Activated T-helper 17 cell treated with anti-CD3 and anti-CD28 coated beads, Interleukin-2, amount 50 U/mL, for 72 hours (primary cell): ENCODE results near the gene GVQW3. TPM values are rescaled to one million over a fixed set of nuclear protein-coding genes. Genes with fewer than 3 reads are reported as not detected.

Experiments used
- ATAC-seq: fragments of 150-1000 bp; cut with Tn5 transposase; replicated peaks from 2 replicates; pipeline ENCODE4 v1.10.0; 2021; ENCODE audit warnings: mild to moderate bottlenecking, moderate library complexity
- H3K27ac Mint-ChIP-seq: one replicate; pipeline ENCODE4 v1.8.0; 2022; ENCODE audit warnings: mixed read lengths
- H3K27me3 Mint-ChIP-seq: one replicate; pipeline ENCODE4 v1.8.0; 2022; ENCODE audit warnings: mixed read lengths
- H3K36me3 Mint-ChIP-seq: one replicate; pipeline ENCODE4 v1.8.0; 2022; ENCODE audit warnings: low read depth, mild to moderate bottlenecking, mixed read lengths
- H3K4me1 Mint-ChIP-seq: one replicate; pipeline ENCODE4 v1.8.0; 2022; ENCODE audit warnings: mixed read lengths
- H3K4me3 Mint-ChIP-seq: one replicate; pipeline ENCODE4 v1.8.0; 2022; ENCODE audit warnings: mild to moderate bottlenecking, mixed read lengths
- H3K9me3 Mint-ChIP-seq: one replicate; pipeline ENCODE4 v1.8.0; 2022; ENCODE audit warnings: mixed read lengths
- total RNA-seq, 2 donors: library from RNA; stranded (reverse); gene quantifications; one replicate each; pipeline ENCODE4 v1.2.3, GENCODE V29; 2022

Gene GVQW3
- total RNA-seq, 2 donors from 2014 or later = 1.6 to 2.5 TPM

DNA sequence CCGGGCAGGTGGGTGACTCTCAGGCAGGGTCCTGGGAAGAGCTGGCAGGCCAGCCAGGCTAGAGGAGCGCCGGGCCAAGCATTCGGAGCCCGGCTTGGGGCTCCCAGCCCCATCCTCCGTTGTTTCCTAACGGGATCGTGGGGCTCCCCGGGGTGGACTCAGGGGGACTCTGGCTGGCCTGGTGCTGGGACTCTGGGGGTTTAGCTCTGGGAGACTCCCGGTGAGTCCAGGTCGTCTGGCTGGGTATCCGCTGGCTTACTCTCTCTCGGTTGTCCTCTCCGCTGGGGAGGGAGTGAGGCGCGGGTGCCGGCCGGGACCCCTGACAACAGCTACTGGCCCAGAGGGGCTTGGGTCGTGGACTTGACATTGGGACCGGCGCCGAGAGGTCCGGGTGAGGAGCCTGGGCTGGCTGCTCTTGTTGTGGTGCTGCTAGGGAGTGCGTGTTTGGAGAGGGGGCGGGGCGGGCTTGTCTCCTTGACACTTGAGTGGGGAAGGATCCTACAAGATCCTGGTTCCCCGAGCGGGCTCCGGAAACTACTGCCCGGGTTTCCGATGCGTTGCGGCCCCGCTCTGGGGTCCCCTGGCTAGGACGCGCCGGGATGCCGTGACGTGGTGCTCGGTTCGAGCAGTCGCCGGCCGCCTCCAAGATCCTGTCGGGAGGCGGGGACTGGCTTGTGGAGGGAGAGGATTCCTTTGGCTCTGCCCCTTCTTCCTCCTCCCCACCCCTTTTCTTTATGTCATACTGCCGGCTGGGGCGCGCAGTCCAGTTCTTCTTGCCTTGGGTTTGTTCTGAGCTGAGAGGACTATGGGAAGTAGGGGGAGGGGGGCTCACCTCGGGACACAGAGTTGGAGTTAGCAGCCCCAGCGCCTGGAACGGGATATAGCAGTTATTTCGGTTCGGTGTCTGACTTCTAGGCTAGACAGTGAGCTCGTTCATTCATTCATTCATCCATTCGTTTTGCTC is 64.3 kb downstream of the GVQW3 start:
- peak; percentile 58 for ATAC-seq
- H3K4me1 Mint-ChIP-seq = peaks cover 19% of the 10 kb centered on the region
- no peaks in the 10 kb centered on the region for H3K9me3 Mint-ChIP-seq
- no peaks in the 10 kb centered on the region for H3K27me3 Mint-ChIP-seq
- peak overlapping the region; percentile 100 for H3K27ac Mint-ChIP-seq
- H3K4me3 Mint-ChIP-seq = peak overlapping the region; percentile 98
- peaks cover 90% of the 10 kb centered on the region for H3K36me3 Mint-ChIP-seq

DNA sequence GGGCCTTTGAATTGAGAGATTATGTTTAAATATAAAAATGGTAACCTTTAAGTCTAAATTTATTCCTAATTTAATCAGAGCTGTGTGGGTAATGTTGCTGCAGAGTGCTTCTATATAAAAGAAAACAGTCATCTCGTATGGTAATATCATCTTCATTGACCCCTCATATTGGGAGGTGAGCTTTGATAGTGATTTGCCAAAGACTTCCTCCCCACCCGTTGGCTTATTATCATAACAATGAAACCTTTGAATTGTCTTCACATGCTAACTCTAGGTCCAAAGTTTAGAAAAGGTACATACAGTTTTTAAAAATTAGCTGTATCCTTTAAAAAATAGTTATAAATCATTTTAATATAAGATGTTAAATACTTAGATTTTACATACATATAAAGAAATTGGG is 67.4 kb downstream of the GVQW3 start:
- H3K27me3 Mint-ChIP-seq = no peaks in the 10 kb centered on the region
- H3K27ac Mint-ChIP-seq = no peak overlapping the region
- peaks cover 14% of the 10 kb centered on the region for H3K4me1 Mint-ChIP-seq
- ATAC-seq = no peak
- peaks cover 96% of the 10 kb centered on the region for H3K36me3 Mint-ChIP-seq
- H3K4me3 Mint-ChIP-seq = no peak overlapping the region
- no peaks in the 10 kb centered on the region for H3K9me3 Mint-ChIP-seq

DNA sequence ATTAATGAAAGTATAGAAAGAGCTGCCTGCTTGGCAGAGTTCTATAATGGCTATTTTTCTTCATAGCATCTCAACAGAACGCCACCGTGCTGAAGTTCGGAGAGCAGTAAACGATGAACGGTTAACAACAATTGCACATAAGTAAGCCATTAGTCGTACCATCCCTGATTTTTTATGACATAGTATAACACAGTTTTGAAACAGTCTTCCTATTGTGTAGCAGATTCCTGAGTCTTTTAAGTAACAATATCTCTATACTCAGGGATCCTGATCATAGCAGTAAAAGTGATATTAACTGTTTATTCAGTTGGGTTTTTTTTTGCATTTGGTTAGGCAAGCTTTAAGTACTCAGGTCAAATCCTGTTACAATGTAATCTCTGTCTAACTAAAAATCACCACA is 72.1 kb downstream of the GVQW3 start:
- Mint-ChIP-seq H3K27me3 (no peaks in the 10 kb centered on the region), H3K27ac (no peak overlapping the region), H3K36me3 (peaks cover 95% of the 10 kb centered on the region), H3K4me3 (no peak overlapping the region), H3K9me3 (no peaks in the 10 kb centered on the region), H3K4me1 (peaks cover 4% of the 10 kb centered on the region)
- ATAC-seq = no peak

DNA sequence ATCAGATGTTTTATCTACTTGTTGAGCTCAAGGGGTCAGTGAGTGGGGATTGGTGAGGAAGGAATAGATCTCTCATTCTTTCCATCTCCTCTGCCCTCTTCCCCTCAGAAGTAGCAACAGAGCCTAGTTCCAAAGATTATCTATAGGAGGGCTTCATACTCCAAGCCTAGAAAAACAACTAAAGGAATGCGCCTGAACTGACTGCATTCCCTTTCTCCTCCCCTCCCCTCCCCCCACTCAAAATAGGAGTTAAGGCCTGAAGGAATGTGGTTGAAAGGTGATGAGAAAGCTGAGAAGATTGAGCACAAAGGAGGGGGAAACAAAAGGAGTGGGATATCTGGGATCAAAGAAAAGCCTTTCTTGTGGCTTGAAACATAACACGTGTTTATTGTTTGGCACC is 74.2 kb downstream of the GVQW3 start:
- Mint-ChIP-seq H3K4me3 (no peak overlapping the region), H3K27ac (no peak overlapping the region), H3K36me3 (peaks cover 96% of the 10 kb centered on the region), H3K27me3 (no peaks in the 10 kb centered on the region), H3K4me1 (peaks cover 5% of the 10 kb centered on the region), H3K9me3 (no peaks in the 10 kb centered on the region)
- no peak for ATAC-seq

DNA sequence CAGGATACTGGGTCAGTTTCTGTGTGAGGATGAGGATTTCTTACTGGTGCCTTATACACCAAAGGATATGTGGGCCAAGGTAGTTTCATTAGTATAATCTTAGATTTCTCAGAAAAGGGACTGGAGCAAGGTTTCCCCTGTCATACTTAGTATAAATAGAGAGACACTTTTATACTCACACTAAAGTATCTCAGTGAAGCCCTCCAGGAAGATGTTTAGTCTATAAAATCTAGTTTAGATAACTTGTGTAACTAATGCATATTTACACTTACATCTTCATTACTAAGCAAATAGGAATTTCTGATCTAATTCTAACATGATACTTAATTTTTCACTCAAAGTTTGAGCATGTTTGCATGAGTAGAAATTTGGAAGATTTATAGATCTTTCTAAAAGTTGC is 74.8 kb downstream of the GVQW3 start:
- no peaks in the 10 kb centered on the region for H3K27me3 Mint-ChIP-seq
- ATAC-seq = no peak
- H3K27ac Mint-ChIP-seq = no peak overlapping the region
- no peak overlapping the region for H3K4me3 Mint-ChIP-seq
- peaks cover 96% of the 10 kb centered on the region for H3K36me3 Mint-ChIP-seq
- H3K4me1 Mint-ChIP-seq = peaks cover 5% of the 10 kb centered on the region
- H3K9me3 Mint-ChIP-seq = no peaks in the 10 kb centered on the region

DNA sequence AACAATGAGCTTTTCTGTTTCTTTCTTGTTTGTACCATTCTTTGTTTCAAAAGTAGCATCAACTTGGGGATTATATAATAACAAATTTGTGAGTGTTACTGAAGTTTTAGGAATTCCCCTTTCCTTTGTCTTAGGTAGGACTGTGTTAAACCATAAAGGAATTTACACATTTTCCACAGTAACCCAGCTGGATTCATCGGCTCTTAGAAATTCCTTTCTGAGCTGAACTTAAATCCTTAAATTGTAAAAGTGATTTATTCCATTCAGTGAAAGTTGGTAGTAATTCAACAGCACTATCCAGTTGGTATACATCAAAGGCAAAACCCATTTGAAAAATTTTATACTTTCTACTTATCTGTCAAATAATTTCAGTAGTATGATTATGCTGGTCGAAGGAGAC is 75.4 kb downstream of the GVQW3 start:
- Mint-ChIP-seq H3K4me1 (peaks cover 5% of the 10 kb centered on the region), H3K36me3 (peaks cover 96% of the 10 kb centered on the region), H3K4me3 (no peak overlapping the region), H3K27ac (no peak overlapping the region), H3K9me3 (no peaks in the 10 kb centered on the region), H3K27me3 (no peaks in the 10 kb centered on the region)
- ATAC-seq = no peak

Other genes with a start within 250 kb of the GVQW3 start
- gene WNT11, start 174.8 kb upstream of the GVQW3 start, total RNA-seq = not detected
- gene THAP12, start 191 bp upstream of the GVQW3 start, total RNA-seq = 10 to 100 TPM; 25.5 to 39.6 TPM
- gene EMSY, start 63.7 kb downstream of the GVQW3 start, total RNA-seq = 10 to 100 TPM; 30.3 to 52.1 TPM